C4-2B (cell line): ENCODE data around the gene TXN2.
"Not testable (repeated sequence)": the region's sequence is repeated elsewhere in the genome, so short reads cannot be mapped to it uniquely, and the experiment has no call there.

Source experiments
- CTCF ChIP-seq: fragments of 450-650 bp; conservative IDR thresholded peaks from 2 replicates; pipeline ENCODE4 v1.5.1; 2017; ENCODE audit warnings: mild to moderate bottlenecking
- ZFX ChIP-seq: fragments of 450-650 bp; IDR thresholded peaks from 2 replicates; pipeline ENCODE4 v1.6.1; 2017

- not testable (repeated sequence) for TF ChIP-seq CTCF, ZFX
Observed at GRCh38 chr22:36427952-36428351, 53.5 kb downstream of the TXN2 start.
